Measurements from ENCODE around the gene ATP5F1D.

DNA sequence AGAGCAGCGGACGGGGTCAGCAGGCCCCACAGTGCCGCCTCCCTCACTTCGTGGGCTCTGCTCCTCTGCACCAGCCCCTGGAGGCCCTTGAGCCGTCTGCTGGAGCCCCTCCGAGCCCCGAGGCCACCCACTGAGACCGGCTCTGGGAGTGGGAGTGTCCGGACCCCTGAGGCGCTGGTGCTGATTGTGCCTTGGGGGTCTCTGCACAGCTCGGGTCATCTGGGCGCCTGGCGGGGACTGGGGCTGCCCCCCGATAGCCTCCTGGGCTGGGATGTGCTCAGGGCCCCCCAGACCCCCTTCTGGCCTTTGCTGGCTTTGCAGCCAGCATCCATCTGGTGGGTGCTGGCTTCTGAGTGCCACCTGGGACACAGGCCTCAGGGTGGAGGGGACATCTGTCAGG lies 19.2 kb upstream of the ATP5F1D start:
- TF ChIP-seq, protein P1, sequence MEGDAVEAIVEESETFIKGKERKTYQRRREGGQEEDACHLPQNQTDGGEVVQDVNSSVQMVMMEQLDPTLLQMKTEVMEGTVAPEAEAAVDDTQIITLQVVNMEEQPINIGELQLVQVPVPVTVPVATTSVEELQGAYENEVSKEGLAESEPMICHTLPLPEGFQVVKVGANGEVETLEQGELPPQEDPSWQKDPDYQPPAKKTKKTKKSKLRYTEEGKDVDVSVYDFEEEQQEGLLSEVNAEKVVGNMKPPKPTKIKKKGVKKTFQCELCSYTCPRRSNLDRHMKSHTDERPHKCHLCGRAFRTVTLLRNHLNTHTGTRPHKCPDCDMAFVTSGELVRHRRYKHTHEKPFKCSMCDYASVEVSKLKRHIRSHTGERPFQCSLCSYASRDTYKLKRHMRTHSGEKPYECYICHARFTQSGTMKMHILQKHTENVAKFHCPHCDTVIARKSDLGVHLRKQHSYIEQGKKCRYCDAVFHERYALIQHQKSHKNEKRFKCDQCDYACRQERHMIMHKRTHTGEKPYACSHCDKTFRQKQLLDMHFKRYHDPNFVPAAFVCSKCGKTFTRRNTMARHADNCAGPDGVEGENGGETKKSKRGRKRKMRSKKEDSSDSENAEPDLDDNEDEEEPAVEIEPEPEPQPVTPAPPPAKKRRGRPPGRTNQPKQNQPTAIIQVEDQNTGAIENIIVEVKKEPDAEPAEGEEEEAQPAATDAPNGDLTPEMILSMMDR (IDR thresholded peaks at IDR 0.05; ENCODE audit: insufficient read depth, low read length): no peak
- TF ChIP-seq, protein P2, sequence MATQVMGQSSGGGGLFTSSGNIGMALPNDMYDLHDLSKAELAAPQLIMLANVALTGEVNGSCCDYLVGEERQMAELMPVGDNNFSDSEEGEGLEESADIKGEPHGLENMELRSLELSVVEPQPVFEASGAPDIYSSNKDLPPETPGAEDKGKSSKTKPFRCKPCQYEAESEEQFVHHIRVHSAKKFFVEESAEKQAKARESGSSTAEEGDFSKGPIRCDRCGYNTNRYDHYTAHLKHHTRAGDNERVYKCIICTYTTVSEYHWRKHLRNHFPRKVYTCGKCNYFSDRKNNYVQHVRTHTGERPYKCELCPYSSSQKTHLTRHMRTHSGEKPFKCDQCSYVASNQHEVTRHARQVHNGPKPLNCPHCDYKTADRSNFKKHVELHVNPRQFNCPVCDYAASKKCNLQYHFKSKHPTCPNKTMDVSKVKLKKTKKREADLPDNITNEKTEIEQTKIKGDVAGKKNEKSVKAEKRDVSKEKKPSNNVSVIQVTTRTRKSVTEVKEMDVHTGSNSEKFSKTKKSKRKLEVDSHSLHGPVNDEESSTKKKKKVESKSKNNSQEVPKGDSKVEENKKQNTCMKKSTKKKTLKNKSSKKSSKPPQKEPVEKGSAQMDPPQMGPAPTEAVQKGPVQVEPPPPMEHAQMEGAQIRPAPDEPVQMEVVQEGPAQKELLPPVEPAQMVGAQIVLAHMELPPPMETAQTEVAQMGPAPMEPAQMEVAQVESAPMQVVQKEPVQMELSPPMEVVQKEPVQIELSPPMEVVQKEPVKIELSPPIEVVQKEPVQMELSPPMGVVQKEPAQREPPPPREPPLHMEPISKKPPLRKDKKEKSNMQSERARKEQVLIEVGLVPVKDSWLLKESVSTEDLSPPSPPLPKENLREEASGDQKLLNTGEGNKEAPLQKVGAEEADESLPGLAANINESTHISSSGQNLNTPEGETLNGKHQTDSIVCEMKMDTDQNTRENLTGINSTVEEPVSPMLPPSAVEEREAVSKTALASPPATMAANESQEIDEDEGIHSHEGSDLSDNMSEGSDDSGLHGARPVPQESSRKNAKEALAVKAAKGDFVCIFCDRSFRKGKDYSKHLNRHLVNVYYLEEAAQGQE (IDR thresholded peaks at IDR 0.05; ENCODE audit: insufficient replicate concordance, low read depth): no peak

Data from HL-60 (cell line).